PC-3 (cell line): ENCODE data around the gene CDK15. TPM values are rescaled to one million over a fixed set of nuclear protein-coding genes. Genes with fewer than 3 reads are reported as not detected.

Source experiments
- ATAC-seq: fragments of 200-7000 bp; cut with Tn5 transposase; 2 replicates; pipeline ENCODE4 v1.9.1; 2020; ENCODE audit warnings: mild to moderate bottlenecking, moderate library complexity
- BruUV-seq: library from RNA; stranded (reverse); fragments of 400-500 nt; replicated peaks from 2 replicates; lab custom pipeline; 2021; lab: Mats Ljungman, UMichigan
- CTCF ChIA-PET: fragments of 300-600 bp; sonication (Branson Sonifier 250); formaldehyde crosslinking; loops from one replicate; lab custom pipeline; 2022; ENCODE audit warnings: antibody characterized with exemption; lab: Charles Lee
- POLR2A ChIA-PET: fragments of 300-600 bp; sonication (Branson Sonifier 250); formaldehyde crosslinking; loops from one replicate; lab custom pipeline; 2022; ENCODE audit warnings: antibody characterized with exemption; ENCODE audit not compliant: unreplicated experiment; lab: Charles Lee
- DNase-seq: peaks from one replicate; pipeline ENCODE4 v3.0.0-alpha.2; 2015
- H2AFZ ChIP-seq: fragments of 300-600 bp; sonication (generic); 2 replicates; pipeline ENCODE4 v1.6.0; 2016; ENCODE audit warnings: antibody characterized with exemption, low read length
- H3F3A ChIP-seq: fragments of 300-600 bp; sonication (generic); one replicate; pipeline ENCODE4 v1.6.0; 2017; ENCODE audit warnings: antibody characterized with exemption, low read length, control low read depth, mild to moderate bottlenecking; ENCODE audit not compliant: unreplicated experiment
- H3K27ac ChIP-seq: fragments of 300-600 bp; sonication (generic); 2 replicates; pipeline ENCODE4 v1.5.1; 2016; ENCODE audit warnings: mild to moderate bottlenecking, low read length
- H3K27me3 ChIP-seq: fragments of 300-600 bp; sonication (generic); 2 replicates; pipeline ENCODE4 v1.6.1; 2016; ENCODE audit warnings: low read length, mixed read lengths
- H3K36me3 ChIP-seq: fragments of 300-600 bp; sonication (generic); 2 replicates; pipeline ENCODE4 v1.6.1; 2016; ENCODE audit warnings: low read depth, mixed run types, low read length, mixed read lengths
- H3K4me1 ChIP-seq: fragments of 300-600 bp; sonication (generic); 2 replicates; pipeline ENCODE4 v1.5.1; 2016; ENCODE audit warnings: low read length; ENCODE audit not compliant: insufficient read depth
- H3K4me2 ChIP-seq: fragments of 300-600 bp; sonication (generic); 2 replicates; pipeline ENCODE4 v1.6.0; 2016; ENCODE audit warnings: low read length
- H3K4me3 ChIP-seq: fragments of 300-600 bp; sonication (generic); 2 replicates; pipeline ENCODE4 v1.5.1; 2016; ENCODE audit warnings: mild to moderate bottlenecking, low read length, mixed read lengths
- H3K79me2 ChIP-seq: fragments of 300-600 bp; sonication (generic); 2 replicates; pipeline ENCODE4 v1.6.1; 2017; ENCODE audit warnings: low read length, mixed read lengths
- H3K9ac ChIP-seq: fragments of 300-600 bp; sonication (generic); 2 replicates; pipeline ENCODE4 v1.6.0; 2016; ENCODE audit warnings: mild to moderate bottlenecking, low read length
- H3K9me2 ChIP-seq: fragments of 300-600 bp; sonication (generic); replicated peaks from 2 replicates; pipeline ENCODE4 v1.6.1; 2016; ENCODE audit warnings: mixed run types, low read length, mixed read lengths
- H3K9me3 ChIP-seq: fragments of 300-600 bp; sonication (generic); 2 replicates; pipeline ENCODE4 v1.6.1; 2016; ENCODE audit warnings: low read length, mixed read lengths
- H4K20me1 ChIP-seq: fragments of 300-600 bp; sonication (generic); 2 replicates; pipeline ENCODE4 v1.6.1; 2016; ENCODE audit warnings: low read length, mixed read lengths
- EZH2 ChIP-seq: fragments of 300-600 bp; sonication (generic); IDR thresholded peaks from one replicate; pipeline ENCODE4 v1.6.1; 2017; ENCODE audit warnings: antibody characterized with exemption, mild to moderate bottlenecking, low read length; ENCODE audit not compliant: unreplicated experiment
- EZH2phosphoT487 ChIP-seq: fragments of 300-600 bp; sonication (generic); IDR thresholded peaks from 2 replicates; pipeline ENCODE4 v1.6.1; 2018; ENCODE audit warnings: mild to moderate bottlenecking, antibody characterized with exemption, low read length, borderline replicate concordance
- intact Hi-C: fragments of 100-400 bp; cut with micrococcal nuclease; formaldehyde crosslinking; loops from 2 replicates; pipeline ENCODE4 v1.9.0; 2023
- total RNA-seq: library from RNA; depleted of rRNA; stranded (reverse); fragments of >200 nt; gene quantifications from 2 replicates; pipeline ENCODE4 v1.2.3, GENCODE V29; 2014
- TF ChIP-seq, protein P1 (sequence below): fragments of 300-600 bp; sonication (generic); conservative IDR thresholded peaks from 2 replicates; pipeline ENCODE4 v1.5.1; 2017; ENCODE audit warnings: antibody characterized with exemption, low read depth, mild to moderate bottlenecking, low read length

Gene CDK15
- total RNA-seq, 1 experiment from 2014 or later: 2.4 TPM

DNA sequence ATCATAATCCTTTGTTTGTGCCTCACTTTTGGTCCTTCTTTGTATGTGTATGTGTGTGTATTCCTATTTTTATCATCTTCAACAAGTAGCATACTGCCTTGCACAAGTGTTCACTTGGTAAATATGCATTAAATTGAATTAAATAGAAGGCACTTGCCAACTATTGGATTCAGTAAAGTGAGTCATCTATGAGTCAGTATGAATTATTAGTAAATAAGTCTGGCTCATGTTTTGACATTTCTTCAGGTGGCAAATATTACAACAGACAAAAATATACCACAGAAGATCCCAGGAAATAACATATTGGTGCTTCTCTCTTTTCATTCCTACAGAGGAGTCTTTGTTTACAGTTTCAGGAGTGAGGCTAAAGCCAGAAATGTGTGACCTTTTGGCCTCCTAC, 84.1 kb downstream of the CDK15 start:
- Histone ChIP-seq H3K27me3 (peaks cover 4% of the 10 kb centered on the region; the same call in 1 of the 2 replicates), H3K4me3 (no peak overlapping the region), H3K9me2 (no peaks in the 10 kb centered on the region), H3K9me3 (no peaks in the 10 kb centered on the region), H3F3A (no peaks in the 10 kb centered on the region), H3K4me2 (peak overlapping the region; percentile 36), H3K27ac (no peak overlapping the region), H3K9ac (no peak overlapping the region), H2AFZ (no peak overlapping the region), H4K20me1 (peaks cover 3% of the 10 kb centered on the region; the same call in 1 of the 2 replicates), H3K4me1 (peaks cover 26% of the 10 kb centered on the region), H3K36me3 (no peaks in the 10 kb centered on the region), H3K79me2 (no peaks in the 10 kb centered on the region)
- CTCF ChIA-PET: no interaction called here
- no TSS peak for BruUV-seq
- ATAC-seq (peak; percentile 83), DNase-seq (peak; percentile 92)
- intact Hi-C loops: no loop called here
- TF ChIP-seq EZH2phosphoT487: no peak
- no peak for TF ChIP-seq EZH2
- TF ChIP-seq, protein P1, sequence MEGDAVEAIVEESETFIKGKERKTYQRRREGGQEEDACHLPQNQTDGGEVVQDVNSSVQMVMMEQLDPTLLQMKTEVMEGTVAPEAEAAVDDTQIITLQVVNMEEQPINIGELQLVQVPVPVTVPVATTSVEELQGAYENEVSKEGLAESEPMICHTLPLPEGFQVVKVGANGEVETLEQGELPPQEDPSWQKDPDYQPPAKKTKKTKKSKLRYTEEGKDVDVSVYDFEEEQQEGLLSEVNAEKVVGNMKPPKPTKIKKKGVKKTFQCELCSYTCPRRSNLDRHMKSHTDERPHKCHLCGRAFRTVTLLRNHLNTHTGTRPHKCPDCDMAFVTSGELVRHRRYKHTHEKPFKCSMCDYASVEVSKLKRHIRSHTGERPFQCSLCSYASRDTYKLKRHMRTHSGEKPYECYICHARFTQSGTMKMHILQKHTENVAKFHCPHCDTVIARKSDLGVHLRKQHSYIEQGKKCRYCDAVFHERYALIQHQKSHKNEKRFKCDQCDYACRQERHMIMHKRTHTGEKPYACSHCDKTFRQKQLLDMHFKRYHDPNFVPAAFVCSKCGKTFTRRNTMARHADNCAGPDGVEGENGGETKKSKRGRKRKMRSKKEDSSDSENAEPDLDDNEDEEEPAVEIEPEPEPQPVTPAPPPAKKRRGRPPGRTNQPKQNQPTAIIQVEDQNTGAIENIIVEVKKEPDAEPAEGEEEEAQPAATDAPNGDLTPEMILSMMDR: no peak
- POLR2A ChIA-PET: interaction anchor here (0.6 kb wide), 1 partner anchor 112 kb away, joined by 3 read pairs; no protein-coding TSS in a partner anchor

DNA sequence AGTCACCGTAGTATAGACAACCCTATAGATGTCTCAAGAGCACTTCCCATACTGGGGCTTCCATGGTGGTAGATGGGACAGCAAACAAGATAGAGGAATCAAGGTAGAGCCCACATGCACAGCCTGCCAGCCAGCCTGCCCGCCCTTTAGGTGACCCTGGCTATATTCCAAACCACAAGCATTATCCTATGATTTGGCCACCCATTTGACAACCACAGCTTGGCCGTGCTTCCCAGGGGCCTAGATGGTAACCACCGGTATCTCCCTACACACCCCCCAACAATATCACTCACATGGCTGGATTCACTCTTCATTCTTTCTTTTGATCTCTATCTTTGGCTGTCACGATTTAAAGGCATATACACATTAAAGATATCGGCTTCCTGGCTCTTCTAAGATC, 85.3 kb downstream of the CDK15 start:
- H3K9ac ChIP-seq: no peak overlapping the region
- peak; percentile 55 for DNase-seq
- H3K27ac ChIP-seq: no peak overlapping the region
- H3K27me3 ChIP-seq: peaks cover 4% of the 10 kb centered on the region; the same call in 1 of the 2 replicates
- no TSS peak for BruUV-seq
- no peak overlapping the region for H3K4me2 ChIP-seq
- no peak overlapping the region for H2AFZ ChIP-seq
- peaks cover 3% of the 10 kb centered on the region; the same call in 1 of the 2 replicates for H4K20me1 ChIP-seq
- ChIA-PET POLR2A (no interaction called here), CTCF (no interaction called here)
- intact Hi-C loops: no loop called here
- no peaks in the 10 kb centered on the region for H3K9me3 ChIP-seq
- peaks cover 21% of the 10 kb centered on the region for H3K4me1 ChIP-seq
- H3K4me3 ChIP-seq: no peak overlapping the region
- no peak for ATAC-seq
- no peaks in the 10 kb centered on the region for H3F3A ChIP-seq
- H3K79me2 ChIP-seq: no peaks in the 10 kb centered on the region
- H3K9me2 ChIP-seq: no peaks in the 10 kb centered on the region
- no peaks in the 10 kb centered on the region for H3K36me3 ChIP-seq
- TF ChIP-seq EZH2phosphoT487: no peak
- TF ChIP-seq EZH2: no peak
- TF ChIP-seq, protein P1: no peak

DNA sequence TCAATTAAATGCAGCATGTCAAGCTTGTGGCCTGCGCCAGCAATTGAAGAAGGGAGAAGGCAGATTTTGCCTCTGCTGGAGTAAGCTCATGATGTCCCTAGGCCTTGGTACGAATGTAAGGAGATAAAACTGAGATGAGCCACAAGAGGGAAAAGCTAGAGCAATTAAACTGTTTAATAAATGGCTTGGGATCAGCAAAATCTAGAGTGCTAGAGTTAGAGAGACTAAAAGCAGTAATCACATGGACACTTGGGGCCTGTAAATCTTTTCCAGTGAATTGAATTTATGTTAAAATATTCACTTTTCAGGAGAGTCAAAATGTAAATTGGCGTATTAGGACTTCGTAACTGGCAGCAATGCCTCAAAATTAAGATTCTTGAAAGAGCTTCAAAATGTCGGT, 86.2 kb downstream of the CDK15 start:
- ChIA-PET CTCF (no interaction called here), POLR2A (interaction anchor here (0.6 kb wide), 1 partner anchor 17 kb away, joined by 3 read pairs; no protein-coding TSS in a partner anchor)
- H3K36me3 ChIP-seq: no peaks in the 10 kb centered on the region
- H3K79me2 ChIP-seq: no peaks in the 10 kb centered on the region
- BruUV-seq: no TSS peak
- no peak overlapping the region for H3K4me2 ChIP-seq
- DNase-seq: no peak
- H2AFZ ChIP-seq: no peak overlapping the region
- no peak overlapping the region for H3K27ac ChIP-seq
- H3K4me3 ChIP-seq: no peak overlapping the region
- H4K20me1 ChIP-seq: peaks cover 3% of the 10 kb centered on the region; the same call in 1 of the 2 replicates
- TF ChIP-seq, protein P1: no peak
- TF ChIP-seq EZH2 (no peak), EZH2phosphoT487 (no peak)
- peaks cover 2% of the 10 kb centered on the region; the same call in 1 of the 2 replicates for H3K27me3 ChIP-seq
- intact Hi-C loops: no loop called here
- H3K4me1 ChIP-seq: peaks cover 21% of the 10 kb centered on the region
- ATAC-seq: no peak
- no peaks in the 10 kb centered on the region for H3F3A ChIP-seq
- H3K9me3 ChIP-seq: no peaks in the 10 kb centered on the region
- no peak overlapping the region for H3K9ac ChIP-seq
- no peaks in the 10 kb centered on the region for H3K9me2 ChIP-seq
